Gastroesophageal sphincter (tissue), 3 donors: Measurements from ENCODE around the gene PERCC1.

Source experiments
- CTCF ChIP-seq, 4 experiments: fragments of 200-600 bp in 2 of 4; fragments of 450-650 bp in 2 of 4; sonication (generic) in 1 of 4; IDR thresholded peaks; one replicate each; pipeline ENCODE4 v1.5.1; 2017 to 2019; ENCODE audit warnings: antibody characterized with exemption in 4 of 4, mild to moderate bottlenecking in 2 of 4, moderate library complexity in 2 of 4
- POLR2AphosphoS5 ChIP-seq: sonication (generic); formaldehyde crosslinking; IDR thresholded peaks from one replicate; pipeline ENCODE4 v1.6.1; 2017; ENCODE audit warnings: antibody characterized with exemption

GRCh38 chr16:1435921-1436697 is 5.2 kb downstream of the PERCC1 start:
- TF ChIP-seq CTCF (IDR thresholded peaks at IDR 0.05) (no peak), POLR2AphosphoS5 (no peak)
